GM12872 (cell line): Measurements from ENCODE around the gene SPECC1L.

Experiments
- CTCF ChIP-seq: IDR thresholded peaks from 3 replicates; pipeline ENCODE4 v1.5.1; 2011; ENCODE audit warnings: low read depth, mild to moderate bottlenecking, low read length, moderate library complexity; ENCODE audit not compliant: insufficient read depth

The SPECC1L gene

GRCh38 chr22:24270556-24271385, at the start of gene SPECC1L:
Gene SPECC1L, plus strand, starts transcription at chr22:24270831. Its CDS starts 31,401 bp downstream, at chr22:24302232.
- TF ChIP-seq CTCF, result peak; percentile 15; the same call in 1 of the 3 replicates

GRCh38 chr22:24224468-24224867, 46.2 kb upstream of the SPECC1L start:
- TF ChIP-seq CTCF, result no peak

- TF ChIP-seq CTCF, result no peak
Observed at GRCh38 chr22:24225044-24225601, 45.5 kb upstream of the SPECC1L start.

GRCh38 chr22:24225951-24226350, 44.7 kb upstream of the SPECC1L start:
- no peak for TF ChIP-seq CTCF

GRCh38 chr22:24230911-24231656, 39.5 kb upstream of the SPECC1L start:
- peak; percentile 70 for TF ChIP-seq CTCF

- TF ChIP-seq CTCF, result no peak
Observed at GRCh38 chr22:24231706-24232105, 38.9 kb upstream of the SPECC1L start.

- TF ChIP-seq CTCF, result no peak
Observed at GRCh38 chr22:24232124-24232523, 38.5 kb upstream of the SPECC1L start.
